Duodenal mucosa (tissue), 2 donors: Measurements from ENCODE around the gene CARD8.

Source experiments
- H3K27ac ChIP-seq: one replicate; pipeline ENCODE4 v1.7.0; 2013; ENCODE audit warnings: low read depth, low read length
- H3K27me3 ChIP-seq, 2 donors: one replicate each; pipeline ENCODE4 v1.7.0; 2013; ENCODE audit warnings: low read length in 2 of 2, control low read depth in 1 of 2; ENCODE audit not compliant: insufficient read depth in 2 of 2, control insufficient read depth in 1 of 2
- H3K36me3 ChIP-seq, 2 donors: one replicate each; pipeline ENCODE4 v1.7.0; 2013; ENCODE audit warnings: low read length in 2 of 2, control low read depth in 1 of 2; ENCODE audit not compliant: insufficient read depth in 2 of 2, control insufficient read depth in 1 of 2
- H3K4me1 ChIP-seq, 2 donors: one replicate each; pipeline ENCODE4 v1.7.0; 2013; ENCODE audit warnings: low read length in 2 of 2, control low read depth in 1 of 2; ENCODE audit not compliant: insufficient read depth in 2 of 2, control insufficient read depth in 1 of 2
- H3K4me3 ChIP-seq, 2 donors: one replicate each; pipeline ENCODE4 v1.7.0; 2013; ENCODE audit warnings: low read length in 2 of 2, low read depth in 1 of 2
- H3K9ac ChIP-seq, 2 donors: one replicate each; pipeline ENCODE4 v1.7.0; 2013; ENCODE audit warnings: low read length in 2 of 2, low read depth in 1 of 2
- H3K9me3 ChIP-seq, 2 donors: one replicate each; pipeline ENCODE4 v1.7.0; 2013; ENCODE audit warnings: low read length in 2 of 2, control low read depth in 1 of 2; ENCODE audit not compliant: control insufficient read depth in 1 of 2

The CARD8 gene

GRCh38 chr19:48181505-48181904, 74.2 kb downstream of the CARD8 start:
- Histone ChIP-seq H3K36me3 (peaks cover 4% of the 10 kb centered on the region in 2 donors), H3K27me3 (no peaks in the 10 kb centered on the region), H3K4me1 (no peaks in the 10 kb centered on the region), H3K27ac (no peak overlapping the region), H3K4me3 (no peak overlapping the region), H3K9me3 (peaks cover 6 to 10% of the 10 kb centered on the region in 2 donors), H3K9ac (no peak overlapping the region)

DNA sequence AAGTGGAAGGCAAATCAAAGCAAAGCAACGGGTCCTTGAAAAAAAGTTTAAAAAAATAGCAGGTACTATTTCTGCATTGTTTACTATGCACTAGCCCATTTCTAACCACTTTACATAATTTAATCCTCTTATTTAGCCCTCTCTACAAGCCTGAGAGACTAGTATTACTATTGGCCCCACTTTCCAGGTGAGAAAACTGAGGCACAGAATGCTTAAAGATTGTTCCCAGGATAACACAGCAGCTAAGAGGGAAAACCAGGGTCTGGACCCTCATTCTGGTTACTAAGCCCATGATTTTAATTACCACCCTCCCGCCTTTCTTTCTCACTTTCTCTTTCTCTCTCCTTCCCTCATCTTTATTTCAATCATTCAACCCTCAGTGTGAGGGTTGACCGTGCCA, 79.5 kb downstream of the CARD8 start:
- peaks cover 0 to 13% of the 10 kb centered on the region in 2 donors for H3K36me3 ChIP-seq
- no peaks in the 10 kb centered on the region for H3K27me3 ChIP-seq
- H3K4me3 ChIP-seq = no peak overlapping the region

GRCh38 chr19:48175578-48175977, 80.1 kb downstream of the CARD8 start:
- no peaks in the 10 kb centered on the region for H3K9me3 ChIP-seq
- H3K36me3 ChIP-seq = peaks cover 0 to 12% of the 10 kb centered on the region in 2 donors
- no peak overlapping the region for H3K9ac ChIP-seq
- no peak overlapping the region for H3K4me3 ChIP-seq
- no peak overlapping the region for H3K27ac ChIP-seq
- no peaks in the 10 kb centered on the region for H3K27me3 ChIP-seq
- peaks cover 5 to 7% of the 10 kb centered on the region in 2 donors for H3K4me1 ChIP-seq

More for the DNA sequence above, 79.5 kb downstream of the CARD8 start:
- H3K27ac ChIP-seq = no peak overlapping the region
- peaks cover 1 to 2% of the 10 kb centered on the region in 2 donors for H3K4me1 ChIP-seq
- H3K9me3 ChIP-seq = peaks cover 2% of the 10 kb centered on the region in 2 donors
- no peak overlapping the region for H3K9ac ChIP-seq

- Histone ChIP-seq H3K36me3 (peaks cover 0 to 12% of the 10 kb centered on the region in 2 donors), H3K9me3 (no peaks in the 10 kb centered on the region), H3K9ac (no peak overlapping the region), H3K27ac (no peak overlapping the region), H3K4me1 (peaks cover 5 to 7% of the 10 kb centered on the region in 2 donors), H3K27me3 (no peaks in the 10 kb centered on the region), H3K4me3 (no peak overlapping the region)
Measured at GRCh38 chr19:48174445-48175030, 81.2 kb downstream of the CARD8 start.

DNA sequence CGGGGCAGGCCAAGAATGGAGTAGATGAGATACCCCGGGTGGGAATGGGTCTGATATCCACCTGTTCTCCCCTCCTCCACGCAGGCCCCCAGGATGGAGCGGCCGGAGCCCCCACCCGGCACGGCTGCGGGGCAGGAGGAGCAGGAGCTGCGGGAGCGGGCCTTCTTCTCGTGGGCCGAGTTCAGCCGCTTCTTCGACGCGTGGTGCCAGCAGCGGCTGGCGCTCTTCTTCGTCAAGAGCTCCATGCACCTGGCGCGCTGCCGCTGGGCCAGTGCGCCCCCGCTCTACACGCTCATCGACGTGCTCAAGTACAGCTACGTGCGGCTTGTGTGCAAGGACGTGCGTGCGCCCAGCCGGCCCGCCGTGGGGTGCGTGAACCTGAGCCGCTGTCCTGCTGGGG, 84.0 kb downstream of the CARD8 start:
- H3K36me3 ChIP-seq = peaks cover 0 to 12% of the 10 kb centered on the region in 2 donors
- H3K4me1 ChIP-seq = peaks cover 5 to 10% of the 10 kb centered on the region in 2 donors
- no peak overlapping the region for H3K9ac ChIP-seq
- no peaks in the 10 kb centered on the region for H3K27me3 ChIP-seq
- H3K4me3 ChIP-seq = no peak overlapping the region
- no peak overlapping the region for H3K27ac ChIP-seq
- no peaks in the 10 kb centered on the region for H3K9me3 ChIP-seq

DNA sequence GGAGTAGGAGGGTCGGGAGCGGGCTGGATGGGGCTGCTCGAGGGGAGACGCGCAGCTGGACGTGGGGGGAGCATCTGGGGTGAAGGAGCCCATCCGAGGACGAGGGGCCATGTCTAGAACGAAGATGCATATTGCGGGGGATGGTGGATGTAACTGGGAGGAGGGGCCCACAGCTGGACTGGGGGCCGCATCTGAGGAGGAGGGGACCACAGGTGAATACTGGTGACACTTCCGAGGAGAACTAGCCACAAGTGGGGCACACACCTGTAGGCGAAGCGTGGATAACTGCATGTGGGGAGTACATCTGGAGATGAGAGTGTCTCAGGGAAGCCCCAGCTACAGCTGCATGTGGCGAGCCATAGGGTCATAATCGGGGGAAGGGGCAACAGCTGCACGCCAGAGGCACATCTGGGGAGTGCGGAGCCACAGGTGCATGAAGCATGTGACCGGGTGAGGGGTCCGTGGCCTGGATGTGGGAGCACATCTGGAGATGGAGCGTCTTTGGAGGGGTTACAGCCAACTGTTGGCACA, 84.8 kb downstream of the CARD8 start:
- Histone ChIP-seq H3K27ac (no peak overlapping the region), H3K36me3 (peaks cover 0 to 12% of the 10 kb centered on the region in 2 donors), H3K4me3 (peak overlapping the region; percentile 82 to 97), H3K9ac (peak overlapping the region; percentile 80 to 93), H3K27me3 (no peaks in the 10 kb centered on the region), H3K9me3 (no peaks in the 10 kb centered on the region), H3K4me1 (peaks cover 5 to 10% of the 10 kb centered on the region in 2 donors)

DNA sequence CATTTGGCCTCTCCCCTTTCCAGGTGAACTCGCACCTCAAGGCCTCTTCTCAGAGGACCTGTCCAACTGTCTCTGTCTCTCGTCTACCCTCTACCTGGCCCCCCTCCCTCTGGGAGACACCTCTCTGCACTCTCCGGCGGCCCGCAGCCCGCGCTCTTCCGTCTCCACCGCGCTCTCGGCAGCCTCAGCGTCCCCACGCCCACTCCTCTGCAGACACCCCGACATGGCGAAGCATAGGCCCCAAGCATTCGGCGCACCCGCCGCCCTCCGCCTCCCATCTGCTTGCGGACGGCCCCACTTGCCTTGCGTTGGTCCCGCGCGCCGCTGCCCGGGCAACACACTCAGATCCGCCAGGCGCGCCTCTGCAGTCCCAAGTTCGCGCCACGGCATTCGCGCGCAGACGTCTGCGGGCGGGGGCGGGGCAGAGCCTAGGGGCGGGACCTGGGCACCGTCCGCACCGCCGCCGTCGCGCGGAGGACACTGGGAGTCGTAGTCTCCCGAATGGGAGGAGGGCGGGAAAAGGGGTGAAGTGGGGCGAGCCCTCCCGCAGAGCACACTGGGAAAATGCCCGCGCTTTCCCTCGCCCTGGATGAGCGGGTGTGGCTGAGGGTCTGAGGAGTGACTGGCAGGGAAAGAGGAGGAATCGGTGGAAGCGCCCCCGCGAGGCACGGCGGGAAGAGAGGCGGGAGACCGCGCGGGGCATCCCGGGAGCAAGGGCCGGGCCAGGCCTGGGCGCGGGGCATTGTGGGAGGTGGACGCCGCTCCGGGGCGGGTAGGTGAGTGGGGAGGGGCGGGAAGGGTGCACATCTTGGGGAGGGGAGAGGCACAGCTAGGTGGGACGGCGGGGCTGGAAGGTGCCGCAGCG, 85.5 kb downstream of the CARD8 start, which contains the start of the genes LIG1 and ZSWIM9:
TSS of gene LIG1 (minus strand) at position 406 of the 865 bp plus-strand sequence. CDS start 4,778 bp downstream, outside the sequence.
TSS of gene ZSWIM9 (plus strand) at position 742 of the 865 bp plus-strand sequence. CDS start 1,123 bp downstream, outside the sequence.
- H3K9me3 ChIP-seq = no peaks in the 10 kb centered on the region
- H3K27ac ChIP-seq = peak within 1 kb of the TSS; percentile 98
- no peaks in the 10 kb centered on the region for H3K27me3 ChIP-seq
- H3K4me1 ChIP-seq = peaks cover 5 to 10% of the 10 kb centered on the region in 2 donors
- H3K36me3 ChIP-seq = peaks cover 0 to 12% of the 10 kb centered on the region in 2 donors
- H3K4me3 ChIP-seq = peak within 1 kb of the TSS; percentile 82 to 97
- H3K9ac ChIP-seq = peak within 1 kb of the TSS; percentile 80 to 93

- no peak overlapping the region for H3K27ac ChIP-seq
- peaks cover 5 to 10% of the 10 kb centered on the region in 2 donors for H3K4me1 ChIP-seq
- H3K27me3 ChIP-seq = no peaks in the 10 kb centered on the region
- H3K9me3 ChIP-seq = no peaks in the 10 kb centered on the region
- peak overlapping the region; percentile 82 to 97 for H3K4me3 ChIP-seq
- peaks cover 0 to 10% of the 10 kb centered on the region in 2 donors for H3K36me3 ChIP-seq
- H3K9ac ChIP-seq = no peak overlapping the region
Measured at GRCh38 chr19:48169578-48169938, 86.2 kb downstream of the CARD8 start.

- Histone ChIP-seq H3K9me3 (no peaks in the 10 kb centered on the region), H3K4me3 (peak overlapping the region in 1 of 2 donors; percentile 76), H3K9ac (no peak overlapping the region), H3K27ac (no peak overlapping the region), H3K36me3 (peaks cover 5 to 7% of the 10 kb centered on the region in 2 donors), H3K27me3 (no peaks in the 10 kb centered on the region), H3K4me1 (peaks cover 5 to 10% of the 10 kb centered on the region in 2 donors)
Measured at GRCh38 chr19:48168689-48169088, 87.0 kb downstream of the CARD8 start.
